Transverse colon (tissue), 4 donors: Measurements from ENCODE around the gene MAST2. TPM values are rescaled to one million over a fixed set of nuclear protein-coding genes. Genes with fewer than 3 reads are reported as not detected.
"Not testable (repeated sequence)": the region's sequence is repeated elsewhere in the genome, so short reads cannot be mapped to it uniquely, and the experiment has no call there.

Source experiments
- DNase-seq: peaks from one replicate; pipeline ENCODE4 v3.0.0-alpha.2; 2019
- H3K27ac ChIP-seq, 4 donors: fragments of 200-600 bp; sonication (generic); 2 replicates each; pipeline ENCODE4 v1.5.1; 2016 to 2018; ENCODE audit warnings: inconsistent platforms in 4 of 4
- H3K27me3 ChIP-seq: fragments of 200-600 bp; sonication (generic); 2 replicates; pipeline ENCODE4 v1.5.1; 2017; ENCODE audit warnings: inconsistent platforms
- H3K36me3 ChIP-seq, 4 donors: fragments of 200-600 bp; sonication (generic); 2 replicates each; pipeline ENCODE4 v1.5.1; 2017 to 2019; ENCODE audit warnings: inconsistent platforms in 4 of 4
- H3K4me1 ChIP-seq, 4 donors: fragments of 200-600 bp; sonication (generic); 2 replicates each; pipeline ENCODE4 v1.5.1; 2017 to 2020; ENCODE audit warnings: inconsistent platforms in 4 of 4
- H3K4me3 ChIP-seq, 4 donors: fragments of 200-600 bp; sonication (generic); 1 replicate in 1 of 4; 2 replicates in 3 of 4; pipeline versions ENCODE4 v1.5.1 to v1.6.1; 2017 to 2019; ENCODE audit warnings: inconsistent platforms in 4 of 4
- H3K9me3 ChIP-seq, 2 donors: fragments of 200-600 bp; sonication (generic); 2 replicates each; pipeline ENCODE4 v1.5.1; 2017 to 2019; ENCODE audit warnings: inconsistent platforms in 2 of 2
- EP300 ChIP-seq: sonication (generic); formaldehyde crosslinking; IDR thresholded peaks from one replicate; pipeline ENCODE4 v1.6.1; 2017; ENCODE audit warnings: antibody characterized with exemption, low read depth
- POLR2A ChIP-seq: fragments of 450-650 bp; IDR thresholded peaks from one replicate; pipeline ENCODE4 v1.6.1; 2016; ENCODE audit warnings: antibody characterized with exemption, mild to moderate bottlenecking, moderate library complexity
- POLR2AphosphoS5 ChIP-seq, 3 donors: sonication (generic); formaldehyde crosslinking; IDR thresholded peaks; one replicate each; pipeline ENCODE4 v1.6.1; 2016; ENCODE audit warnings: antibody characterized with exemption in 3 of 3
- WGBS, 2 donors: methylation state at CpG; one replicate each; pipeline ENCODE4 v1.1.5; 2018; ENCODE audit warnings: low coverage in 1 of 2; 5-methylcytosine and 5-hydroxymethylcytosine counted together
- in situ Hi-C, 4 donors: fragments of 200-750 bp; cut with MboI; loops; one replicate each; pipeline versions ENCODE4 v1.15.0 to v1.15.1; 2017; ENCODE audit warnings: low sequenced_read_pairs in 3 of 4, low pct_ligation_motif_present in 1 of 4, low pct_unique_long_range_greater_than_20kb in 1 of 4
- intact Hi-C: fragments of 100-400 bp; cut with DNase I; formaldehyde crosslinking; loops from one replicate; pipeline ENCODE4 v1.15.1; 2023; ENCODE audit warnings: low total_unique reads
- total RNA-seq, 4 donors: library from RNA; depleted of rRNA; stranded (reverse); fragments of >200 nt; gene quantifications; one replicate each; pipeline ENCODE4 v1.1.0, GENCODE V29; 2016
- TF ChIP-seq, protein P1 (sequence below), 5 experiments: fragments of 200-600 bp in 3 of 5; fragments of 450-650 bp in 2 of 5; sonication (generic) in 3 of 5; IDR thresholded peaks; 1 replicate in 2 of 5; 2 replicates in 3 of 5; pipeline ENCODE4 v1.5.1; 2016 to 2017; ENCODE audit warnings: antibody characterized with exemption in 5 of 5, inconsistent platforms in 3 of 5, mild to moderate bottlenecking in 2 of 5, moderate library complexity in 1 of 5

MAST2 gene
- total RNA-seq, 4 donors from 2014 or later, result 160 to 313 (median 161) TPM

- 96% methylated on average over 3 of the region's 4 CpGs; no CpG with 5 or more reads in 1 of the 2 donors for WGBS, 2 donors
- DNase-seq, H3K27ac ChIP-seq, H3K9me3 ChIP-seq, H3K36me3 ChIP-seq, H3K27me3 ChIP-seq, in situ Hi-C loops, intact Hi-C loops, H3K4me3 ChIP-seq: not testable (repeated sequence)
- TF ChIP-seq POLR2AphosphoS5 (IDR thresholded peaks at IDR 0.05), result peak in 1 of 3 donors; percentile 26
- H3K4me1 ChIP-seq, result peaks cover 0 to 11% (median 0%) of the 10 kb centered on the region in 4 donors
Measured at GRCh38 chr1:45961936-45962335, 158.5 kb downstream of the MAST2 start.

- Histone ChIP-seq H3K27me3 (no peaks in the 10 kb centered on the region), H3K27ac (peak overlapping the region; percentile 50 to 89 (median 83)), H3K36me3 (no peaks in the 10 kb centered on the region), H3K4me1 (peaks cover 12 to 59% (median 26%) of the 10 kb centered on the region in 4 donors), H3K9me3 (no peaks in the 10 kb centered on the region), H3K4me3 (no peak overlapping the region)
- DNase-seq, result no peak
- TF ChIP-seq POLR2AphosphoS5 (IDR thresholded peaks at IDR 0.05) (no peak), POLR2A (no peak), EP300 (no peak)
- TF ChIP-seq, protein P1, sequence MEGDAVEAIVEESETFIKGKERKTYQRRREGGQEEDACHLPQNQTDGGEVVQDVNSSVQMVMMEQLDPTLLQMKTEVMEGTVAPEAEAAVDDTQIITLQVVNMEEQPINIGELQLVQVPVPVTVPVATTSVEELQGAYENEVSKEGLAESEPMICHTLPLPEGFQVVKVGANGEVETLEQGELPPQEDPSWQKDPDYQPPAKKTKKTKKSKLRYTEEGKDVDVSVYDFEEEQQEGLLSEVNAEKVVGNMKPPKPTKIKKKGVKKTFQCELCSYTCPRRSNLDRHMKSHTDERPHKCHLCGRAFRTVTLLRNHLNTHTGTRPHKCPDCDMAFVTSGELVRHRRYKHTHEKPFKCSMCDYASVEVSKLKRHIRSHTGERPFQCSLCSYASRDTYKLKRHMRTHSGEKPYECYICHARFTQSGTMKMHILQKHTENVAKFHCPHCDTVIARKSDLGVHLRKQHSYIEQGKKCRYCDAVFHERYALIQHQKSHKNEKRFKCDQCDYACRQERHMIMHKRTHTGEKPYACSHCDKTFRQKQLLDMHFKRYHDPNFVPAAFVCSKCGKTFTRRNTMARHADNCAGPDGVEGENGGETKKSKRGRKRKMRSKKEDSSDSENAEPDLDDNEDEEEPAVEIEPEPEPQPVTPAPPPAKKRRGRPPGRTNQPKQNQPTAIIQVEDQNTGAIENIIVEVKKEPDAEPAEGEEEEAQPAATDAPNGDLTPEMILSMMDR (IDR thresholded peaks at IDR 0.05), result no peak
- 88 to 89% methylated on average over 8 to 9 of the region's 9 CpGs for WGBS, 2 donors
- in situ Hi-C loops, result no loop called here
- intact Hi-C loops, result no loop called here
Measured at GRCh38 chr1:45968941-45969666, 165.7 kb downstream of the MAST2 start.

- H3K27ac ChIP-seq, result peak overlapping the region; percentile 50 to 89 (median 83)
- WGBS, 2 donors, result 74% methylated on average over 3 of the region's 3 CpGs; no CpG with 5 or more reads in 1 of the 2 donors
- no peak for DNase-seq
- H3K4me1 ChIP-seq, result peaks cover 12 to 67% (median 33%) of the 10 kb centered on the region in 4 donors
- in situ Hi-C loops, result no loop called here
- no peaks in the 10 kb centered on the region for H3K27me3 ChIP-seq
- no peaks in the 10 kb centered on the region for H3K9me3 ChIP-seq
- H3K4me3 ChIP-seq, result no peak overlapping the region
- no peak for TF ChIP-seq EP300
- TF ChIP-seq POLR2A, result no peak
- TF ChIP-seq POLR2AphosphoS5 (IDR thresholded peaks at IDR 0.05), result no peak
- TF ChIP-seq, protein P1 (IDR thresholded peaks at IDR 0.05), result no peak
- intact Hi-C loops, result no loop called here
- H3K36me3 ChIP-seq, result no peaks in the 10 kb centered on the region
Measured at GRCh38 chr1:45969866-45970265, 166.5 kb downstream of the MAST2 start.

DNA sequence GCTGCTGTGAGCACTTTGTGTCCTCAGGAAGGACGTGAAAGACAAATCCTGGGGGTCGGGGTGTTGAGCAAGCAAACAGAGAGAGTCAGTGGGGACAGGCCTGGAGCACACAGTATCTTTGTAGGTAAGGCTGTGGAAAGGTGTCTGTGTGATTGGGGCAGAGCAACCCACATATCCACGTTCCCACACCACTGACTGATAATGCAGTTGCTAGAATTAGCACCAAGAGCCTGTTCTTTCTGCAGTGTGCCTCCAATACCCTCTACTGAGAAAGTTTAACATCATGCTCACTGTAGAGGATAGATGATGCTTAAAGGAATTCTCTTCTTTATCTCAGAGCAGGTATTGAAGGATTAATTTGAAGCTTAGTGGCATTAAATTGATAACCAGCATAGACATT, 167.9 kb downstream of the MAST2 start:
- no peak for DNase-seq
- intact Hi-C loops (no loop called here), in situ Hi-C loops (no loop called here)
- Histone ChIP-seq H3K4me1 (peaks cover 12 to 75% (median 40%) of the 10 kb centered on the region in 4 donors), H3K4me3 (no peak overlapping the region), H3K27ac (peak overlapping the region; percentile 82 to 89 (median 83)), H3K27me3 (no peaks in the 10 kb centered on the region), H3K9me3 (no peaks in the 10 kb centered on the region), H3K36me3 (no peaks in the 10 kb centered on the region)
- TF ChIP-seq, protein P1 (IDR thresholded peaks at IDR 0.05), result no peak
- TF ChIP-seq EP300 (no peak), POLR2A (no peak), POLR2AphosphoS5 (IDR thresholded peaks at IDR 0.05) (no peak)
- WGBS, 2 donors, result 97% methylated on average over 3 of the region's 3 CpGs; no CpG with 5 or more reads in 1 of the 2 donors
